Neuron (in vitro differentiated cells): ENCODE data around the gene ZNF649.

Source experiments
- H2AFZ ChIP-seq: one replicate; pipeline ENCODE4 v1.6.1; 2013; ENCODE audit warnings: low read depth, mild to moderate bottlenecking, inconsistent platforms, low read length, moderate library complexity
- H3K27me3 ChIP-seq: one replicate; pipeline ENCODE4 v1.6.1; 2013; ENCODE audit warnings: low read length; ENCODE audit not compliant: insufficient read depth
- H3K36me3 ChIP-seq: one replicate; pipeline ENCODE4 v1.6.1; 2013; ENCODE audit warnings: low read length; ENCODE audit not compliant: insufficient read depth
- H3K4me1 ChIP-seq: one replicate; pipeline ENCODE4 v1.6.1; 2013; ENCODE audit warnings: low read length; ENCODE audit not compliant: insufficient read depth
- H3K4me3 ChIP-seq: 2 replicates; pipeline ENCODE4 v1.5.1; 2013; ENCODE audit warnings: mild to moderate bottlenecking, low read length, moderate library complexity
- H3K9me3 ChIP-seq: one replicate; pipeline ENCODE4 v1.6.1; 2013; ENCODE audit warnings: low read length

The ZNF649 gene

DNA sequence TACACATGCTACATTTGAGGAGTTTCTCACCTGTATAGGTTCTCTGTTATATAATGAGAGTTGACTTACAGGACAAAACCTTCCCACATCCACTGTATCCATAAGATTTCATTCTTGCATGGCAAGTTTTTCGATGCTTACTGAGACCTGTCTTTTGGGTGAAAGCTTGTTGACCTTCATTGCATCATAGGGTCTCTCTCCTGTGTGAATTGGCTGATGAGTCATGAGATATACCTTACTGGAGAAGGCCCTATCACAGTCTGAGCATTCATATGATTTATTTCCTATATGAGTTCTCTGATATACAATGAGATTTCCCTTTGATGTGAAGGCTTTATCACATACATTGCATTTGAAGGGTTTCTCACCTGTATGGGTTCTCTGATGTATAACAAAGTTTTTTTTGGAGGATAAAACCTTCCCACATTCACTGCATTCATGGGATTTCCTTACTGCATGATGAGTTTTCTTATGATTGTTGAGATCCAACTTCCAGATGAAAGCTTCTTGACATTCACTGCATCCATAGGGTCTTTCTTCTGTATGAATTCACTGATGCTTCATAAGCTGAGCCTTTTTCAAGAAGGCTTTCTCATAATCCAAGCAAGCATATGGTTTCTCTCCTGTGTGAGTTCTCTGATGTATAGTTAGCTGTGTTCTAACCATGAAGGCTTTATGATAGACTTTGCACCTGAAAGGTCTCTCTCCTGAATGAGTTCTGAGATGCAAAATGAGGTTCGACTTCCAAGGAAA lies 42.8 kb downstream of the ZNF649 start:
- Histone ChIP-seq H3K4me3 (no peak overlapping the region), H3K4me1 (no peaks in the 10 kb centered on the region), H3K36me3 (peaks cover 10% of the 10 kb centered on the region), H3K27me3 (no peaks in the 10 kb centered on the region), H2AFZ (no peak overlapping the region), H3K9me3 (peaks cover 49% of the 10 kb centered on the region)
